HG02763 (cell line): ENCODE results near the gene ACTL10.
A peak's percentile ranks its signal among the peaks of the same experiment; 100 is the strongest.
"Not testable (repeated sequence)": the region's sequence is repeated elsewhere in the genome, so short reads cannot be mapped to it uniquely, and the experiment has no call there.

Experiments used
- ATAC-seq: cut with Tn5 transposase; IDR thresholded peaks from one replicate; pipeline ENCODE4 v1.9.1; 2021; ENCODE audit warnings: mild to moderate bottlenecking, moderate library complexity; ENCODE audit not compliant: unreplicated experiment

Gene ACTL10

DNA sequence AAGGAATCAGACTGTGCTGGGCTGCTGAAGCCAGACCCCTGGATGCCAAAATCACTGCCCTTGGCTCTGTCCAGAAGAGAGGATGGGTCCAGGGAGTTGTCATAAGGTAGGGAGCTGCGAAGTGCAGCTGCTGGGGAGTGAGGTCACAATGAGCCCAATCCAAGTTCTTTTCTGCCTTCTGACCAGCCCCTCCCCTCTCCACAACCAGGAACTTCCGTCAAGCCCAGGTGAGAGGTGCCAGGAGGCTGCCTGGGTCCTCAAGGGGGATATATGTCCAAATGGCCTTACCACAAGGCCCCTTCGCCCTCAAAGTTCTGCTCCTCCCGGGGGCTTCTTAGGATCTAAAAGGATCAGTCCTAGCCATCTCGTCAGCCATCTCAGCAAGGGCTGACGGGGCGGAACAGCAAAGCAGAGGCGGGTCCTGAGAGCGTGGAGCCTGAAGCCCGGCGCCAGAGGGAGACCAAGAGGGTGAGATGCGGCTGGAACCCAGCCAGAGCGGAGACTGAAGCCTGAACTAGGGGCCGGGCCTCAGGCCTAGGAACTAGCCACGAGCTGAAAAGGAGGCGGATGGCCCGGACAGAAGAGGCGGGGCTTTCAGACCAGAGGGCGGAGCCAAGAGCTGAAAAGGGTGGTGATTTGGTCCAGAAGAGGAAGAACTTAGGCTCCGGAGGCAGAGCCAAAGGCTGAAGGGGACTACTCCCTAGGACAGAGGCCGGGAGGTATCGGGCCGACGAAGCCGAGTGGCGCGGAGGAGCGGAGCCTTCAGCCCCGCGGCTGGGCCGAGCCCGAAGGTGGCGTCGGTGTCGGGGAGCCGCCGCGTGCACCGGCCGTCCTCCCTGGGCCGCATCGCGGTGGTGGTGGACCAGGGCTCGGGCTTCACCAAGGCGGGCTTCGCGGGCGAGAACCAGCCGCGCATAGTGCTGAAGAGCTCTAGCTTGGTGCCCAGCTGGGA, at the start of gene ACTL10:
Gene ACTL10, plus strand, starts transcription at position 651 of the 952 bp plus-strand sequence. CDS start 555 bp downstream, outside the sequence.
- ATAC-seq, result peak; percentile 63

DNA sequence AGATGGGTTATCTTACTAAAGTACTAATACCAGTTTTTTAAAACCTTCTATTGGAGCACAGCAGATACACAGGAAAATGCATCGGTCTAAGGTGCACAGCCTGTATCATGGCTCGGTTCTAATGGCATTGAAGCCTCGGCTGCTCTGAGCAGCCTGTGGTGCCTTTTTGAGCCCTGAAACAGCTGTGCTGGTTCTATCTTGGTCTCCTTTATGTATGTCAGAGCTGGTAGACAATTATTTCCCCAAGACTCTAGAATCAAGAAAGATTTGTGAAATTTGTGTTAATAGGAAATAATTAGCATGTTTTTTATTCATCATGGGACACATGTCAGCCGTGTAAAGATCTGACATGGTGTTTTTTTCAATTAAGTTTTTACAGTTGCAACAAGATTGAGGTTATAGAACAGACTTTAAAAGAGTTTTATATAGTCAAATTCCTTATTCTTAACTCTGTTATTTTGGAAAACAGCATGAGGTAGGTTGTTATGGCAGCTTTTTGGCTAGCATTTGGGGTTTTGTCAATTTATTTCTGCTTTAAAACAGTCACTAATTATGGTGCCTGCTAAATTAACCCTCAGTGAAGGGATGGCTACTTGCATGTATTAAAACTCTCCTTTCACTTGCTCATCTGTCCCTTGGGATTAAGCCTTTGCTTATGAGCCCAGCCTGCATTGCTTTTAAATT, 44.9 kb upstream of the ACTL10 start:
- no peak for ATAC-seq

GRCh38 chr20:33622705-33623365, 43.9 kb upstream of the ACTL10 start:
- ATAC-seq, result no peak

GRCh38 chr20:33624399-33624798, 42.3 kb upstream of the ACTL10 start:
- no peak for ATAC-seq

GRCh38 chr20:33626190-33626589, 40.6 kb upstream of the ACTL10 start:
- ATAC-seq, result no peak

DNA sequence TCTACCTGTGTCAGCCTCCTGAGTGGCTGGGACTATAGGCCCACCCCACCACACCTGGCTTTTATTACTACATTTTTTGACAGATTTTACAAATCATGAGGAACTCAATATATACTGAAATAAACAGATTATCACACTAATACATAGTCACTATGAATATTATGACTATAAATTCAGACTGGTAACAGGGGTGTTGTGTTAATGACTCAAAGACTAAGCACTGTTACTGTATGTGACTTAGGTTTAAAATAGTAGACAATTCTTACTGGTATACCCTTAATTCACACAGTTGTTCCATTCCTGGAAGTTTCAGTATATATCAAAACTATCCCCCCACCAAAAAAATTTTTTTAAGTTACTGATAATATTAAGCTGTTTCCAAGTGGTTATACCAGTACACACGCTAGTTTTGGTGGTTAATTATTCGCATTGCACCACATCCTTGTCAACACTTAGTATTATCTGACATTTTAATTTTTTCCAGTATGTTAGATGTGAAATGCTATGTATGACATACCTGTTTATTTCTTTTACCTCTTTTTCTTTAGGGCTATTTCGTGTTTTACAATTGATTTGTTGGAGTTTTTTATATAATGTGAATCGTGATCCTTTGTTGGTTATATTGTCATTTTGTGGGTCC, 39.0 kb upstream of the ACTL10 start:
- ATAC-seq, result no peak

GRCh38 chr20:33629533-33629932, 37.2 kb upstream of the ACTL10 start:
- no peak for ATAC-seq

DNA sequence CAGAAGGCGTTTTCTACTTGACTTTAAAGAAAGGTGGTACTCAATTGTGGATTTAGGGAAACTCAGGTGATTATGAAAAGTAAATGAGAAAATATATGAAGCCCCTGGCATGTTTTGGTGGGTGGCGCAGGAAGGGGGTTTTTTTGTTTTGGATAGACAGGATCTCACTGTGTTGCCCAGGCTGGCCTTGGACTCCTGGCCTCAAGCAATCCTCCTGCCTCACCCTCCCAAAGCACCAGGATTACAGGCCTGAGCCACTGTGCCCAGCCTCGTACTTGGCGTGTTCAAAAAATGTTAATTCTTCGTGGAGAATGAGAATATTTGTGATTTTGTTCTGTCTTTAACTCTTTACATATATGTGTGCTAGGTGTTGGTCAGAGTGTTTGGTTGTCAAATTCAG, 36.8 kb upstream of the ACTL10 start:
- no peak for ATAC-seq

GRCh38 chr20:33630507-33630906, 36.2 kb upstream of the ACTL10 start:
- ATAC-seq, result no peak

DNA sequence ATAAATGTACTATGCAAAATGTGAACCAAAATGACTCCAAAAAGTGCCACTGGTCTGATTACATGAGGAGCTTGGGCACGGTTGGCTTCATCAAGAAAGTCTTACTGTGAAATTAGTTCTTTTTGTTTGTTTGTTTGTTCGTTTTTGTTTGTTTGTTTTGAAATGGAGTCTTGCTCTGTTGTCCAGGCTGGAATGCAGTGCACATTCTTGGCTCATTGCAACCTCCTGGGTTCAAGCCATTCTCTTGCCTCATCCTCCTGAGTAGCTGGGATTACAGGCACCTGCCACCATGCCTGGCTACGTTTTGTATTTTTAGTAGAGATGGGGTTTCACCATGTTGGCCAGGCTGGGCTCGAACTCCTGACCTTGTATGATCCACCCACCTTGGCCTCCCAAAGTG, 34.8 kb upstream of the ACTL10 start:
- ATAC-seq, result not testable (repeated sequence)

- ATAC-seq, result no peak
Measured at GRCh38 chr20:33635341-33635740, 31.4 kb upstream of the ACTL10 start.

DNA sequence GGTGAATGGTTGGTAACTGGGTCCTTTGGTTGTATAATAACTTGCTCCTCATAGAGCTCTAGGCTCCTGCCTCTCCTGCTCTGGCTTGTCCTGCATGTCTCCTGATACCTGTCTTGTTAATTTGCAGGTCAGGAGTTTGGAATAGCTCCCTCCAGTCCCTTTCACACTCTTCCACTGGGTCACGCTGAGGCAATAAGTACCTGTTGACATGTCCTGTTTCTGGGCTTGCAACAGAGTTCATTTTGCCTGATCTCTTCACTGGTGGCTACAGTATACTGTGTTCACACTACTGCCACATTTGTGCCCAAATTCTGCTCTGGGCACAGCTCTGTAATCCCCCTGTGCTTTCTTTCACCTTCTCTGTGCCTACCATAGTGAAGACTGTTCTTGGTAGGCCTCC, 30.0 kb upstream of the ACTL10 start:
- ATAC-seq, result no peak

DNA sequence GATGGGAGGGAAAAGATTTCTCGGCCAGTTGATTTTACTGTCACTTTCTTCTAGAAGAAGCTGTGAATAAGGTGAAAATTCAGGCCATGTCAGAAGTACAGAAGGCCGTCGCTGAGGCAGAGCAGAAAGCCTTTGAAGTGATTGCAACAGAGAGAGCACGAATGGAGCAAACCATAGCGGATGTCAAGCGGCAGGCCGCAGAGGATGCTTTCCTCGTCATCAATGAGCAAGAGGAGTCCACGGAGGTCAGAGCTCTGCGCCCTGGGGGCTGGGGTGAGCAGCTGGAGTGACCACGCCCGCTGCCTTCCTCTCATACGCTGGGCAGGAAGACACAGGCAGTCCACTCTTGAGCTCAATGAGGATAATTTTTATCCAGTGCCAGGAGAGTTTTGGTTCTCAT, 26.5 kb upstream of the ACTL10 start:
- ATAC-seq, result no peak

- no peak for ATAC-seq
Measured at GRCh38 chr20:33644313-33645071, 22.3 kb upstream of the ACTL10 start.

GRCh38 chr20:33645072-33645358, 21.7 kb upstream of the ACTL10 start:
- no peak for ATAC-seq

- ATAC-seq, result no peak
Measured at GRCh38 chr20:33645396-33645795, 21.3 kb upstream of the ACTL10 start.

DNA sequence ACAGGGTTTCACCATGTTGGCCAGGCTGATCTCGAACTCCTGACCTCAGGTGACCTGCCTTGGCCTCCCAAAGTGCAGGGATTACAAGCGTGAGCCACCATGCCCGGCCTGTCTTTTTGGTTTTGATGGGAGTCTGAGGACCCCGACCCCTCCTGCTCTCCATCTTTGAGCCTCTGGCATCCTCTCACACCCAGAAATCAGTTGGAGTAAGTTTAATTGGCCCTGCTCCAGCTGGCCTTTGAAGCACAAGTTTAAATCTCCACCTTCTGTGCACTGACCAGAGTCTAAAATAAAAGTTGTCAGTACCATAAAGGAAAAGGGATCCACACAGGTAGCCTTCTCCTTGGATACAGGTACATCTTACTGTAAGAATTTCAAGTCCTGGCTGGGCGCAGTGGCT, 20.6 kb upstream of the ACTL10 start:
- no peak for ATAC-seq

DNA sequence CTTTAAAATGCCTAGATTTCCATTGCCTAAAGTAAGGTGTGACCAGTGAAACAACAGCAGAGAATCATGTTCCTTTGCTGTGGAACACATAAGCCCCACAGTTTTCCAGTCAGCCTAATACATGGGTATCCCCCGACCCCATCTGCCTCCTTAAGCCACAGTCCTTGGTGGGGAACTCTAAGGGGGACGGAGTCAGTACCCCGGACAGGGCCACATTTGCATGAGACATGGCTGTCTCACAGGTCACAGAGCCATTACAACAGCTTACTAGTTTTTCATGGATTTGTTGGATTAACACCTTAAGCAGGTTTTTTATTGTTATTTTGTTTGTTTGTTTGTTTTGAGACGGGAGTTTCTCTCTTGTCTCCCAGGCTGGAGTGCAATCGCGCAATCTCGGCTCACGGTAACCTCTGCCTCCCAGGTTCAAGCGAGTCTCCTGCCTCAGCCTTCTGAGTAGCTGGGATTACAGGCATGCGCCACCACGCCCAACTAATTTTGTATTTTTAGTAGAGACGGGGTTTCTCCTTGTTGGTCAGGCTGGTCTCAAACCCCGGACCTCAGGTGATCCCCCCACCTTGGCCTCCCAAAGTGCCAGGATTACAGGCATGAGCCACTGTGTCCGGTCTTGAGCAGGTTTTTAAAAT, 19.7 kb upstream of the ACTL10 start:
- ATAC-seq, result not testable (repeated sequence)

GRCh38 chr20:33647603-33648395, 18.9 kb upstream of the ACTL10 start:
- peak; percentile 55 for ATAC-seq
